ENCODE results near the gene FLT4.

GRCh38 chr5:180598316-180598701 is 51.1 kb downstream of the FLT4 start:
- TF ChIP-seq CTCF (conservative IDR thresholded peaks at IDR 0.05; ENCODE audit: low read depth in 2 of 2) (no peak), POLR2AphosphoS5 (IDR thresholded peaks at IDR 0.05; ENCODE audit: low read depth) (no peak), EZH2 (IDR thresholded peaks at IDR 0.05; ENCODE audit: low read depth, unreplicated experiment) (no peak), ZNF114 (CRISPR knock-in tag; IDR thresholded peaks at IDR 0.05) (no peak), ZNF331 (CRISPR knock-in tag; IDR thresholded peaks at IDR 0.05; ENCODE audit: low read depth) (no peak), ETS1 (IDR thresholded peaks at IDR 0.05) (no peak), EZH2phosphoT487 (IDR thresholded peaks at IDR 0.05; ENCODE audit: unreplicated experiment) (no peak), CREB1 (CRISPR knock-in tag; IDR thresholded peaks at IDR 0.05; ENCODE audit: low read depth) (no peak), JUNB (IDR thresholded peaks at IDR 0.05; ENCODE audit: unreplicated experiment) (no peak), NANOG (IDR thresholded peaks at IDR 0.05; ENCODE audit: borderline replicate concordance) (no peak)
- TF ChIP-seq, protein P1, sequence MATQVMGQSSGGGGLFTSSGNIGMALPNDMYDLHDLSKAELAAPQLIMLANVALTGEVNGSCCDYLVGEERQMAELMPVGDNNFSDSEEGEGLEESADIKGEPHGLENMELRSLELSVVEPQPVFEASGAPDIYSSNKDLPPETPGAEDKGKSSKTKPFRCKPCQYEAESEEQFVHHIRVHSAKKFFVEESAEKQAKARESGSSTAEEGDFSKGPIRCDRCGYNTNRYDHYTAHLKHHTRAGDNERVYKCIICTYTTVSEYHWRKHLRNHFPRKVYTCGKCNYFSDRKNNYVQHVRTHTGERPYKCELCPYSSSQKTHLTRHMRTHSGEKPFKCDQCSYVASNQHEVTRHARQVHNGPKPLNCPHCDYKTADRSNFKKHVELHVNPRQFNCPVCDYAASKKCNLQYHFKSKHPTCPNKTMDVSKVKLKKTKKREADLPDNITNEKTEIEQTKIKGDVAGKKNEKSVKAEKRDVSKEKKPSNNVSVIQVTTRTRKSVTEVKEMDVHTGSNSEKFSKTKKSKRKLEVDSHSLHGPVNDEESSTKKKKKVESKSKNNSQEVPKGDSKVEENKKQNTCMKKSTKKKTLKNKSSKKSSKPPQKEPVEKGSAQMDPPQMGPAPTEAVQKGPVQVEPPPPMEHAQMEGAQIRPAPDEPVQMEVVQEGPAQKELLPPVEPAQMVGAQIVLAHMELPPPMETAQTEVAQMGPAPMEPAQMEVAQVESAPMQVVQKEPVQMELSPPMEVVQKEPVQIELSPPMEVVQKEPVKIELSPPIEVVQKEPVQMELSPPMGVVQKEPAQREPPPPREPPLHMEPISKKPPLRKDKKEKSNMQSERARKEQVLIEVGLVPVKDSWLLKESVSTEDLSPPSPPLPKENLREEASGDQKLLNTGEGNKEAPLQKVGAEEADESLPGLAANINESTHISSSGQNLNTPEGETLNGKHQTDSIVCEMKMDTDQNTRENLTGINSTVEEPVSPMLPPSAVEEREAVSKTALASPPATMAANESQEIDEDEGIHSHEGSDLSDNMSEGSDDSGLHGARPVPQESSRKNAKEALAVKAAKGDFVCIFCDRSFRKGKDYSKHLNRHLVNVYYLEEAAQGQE (IDR thresholded peaks at IDR 0.05; ENCODE audit: unreplicated experiment), result no peak
- TF ChIP-seq, protein P2, sequence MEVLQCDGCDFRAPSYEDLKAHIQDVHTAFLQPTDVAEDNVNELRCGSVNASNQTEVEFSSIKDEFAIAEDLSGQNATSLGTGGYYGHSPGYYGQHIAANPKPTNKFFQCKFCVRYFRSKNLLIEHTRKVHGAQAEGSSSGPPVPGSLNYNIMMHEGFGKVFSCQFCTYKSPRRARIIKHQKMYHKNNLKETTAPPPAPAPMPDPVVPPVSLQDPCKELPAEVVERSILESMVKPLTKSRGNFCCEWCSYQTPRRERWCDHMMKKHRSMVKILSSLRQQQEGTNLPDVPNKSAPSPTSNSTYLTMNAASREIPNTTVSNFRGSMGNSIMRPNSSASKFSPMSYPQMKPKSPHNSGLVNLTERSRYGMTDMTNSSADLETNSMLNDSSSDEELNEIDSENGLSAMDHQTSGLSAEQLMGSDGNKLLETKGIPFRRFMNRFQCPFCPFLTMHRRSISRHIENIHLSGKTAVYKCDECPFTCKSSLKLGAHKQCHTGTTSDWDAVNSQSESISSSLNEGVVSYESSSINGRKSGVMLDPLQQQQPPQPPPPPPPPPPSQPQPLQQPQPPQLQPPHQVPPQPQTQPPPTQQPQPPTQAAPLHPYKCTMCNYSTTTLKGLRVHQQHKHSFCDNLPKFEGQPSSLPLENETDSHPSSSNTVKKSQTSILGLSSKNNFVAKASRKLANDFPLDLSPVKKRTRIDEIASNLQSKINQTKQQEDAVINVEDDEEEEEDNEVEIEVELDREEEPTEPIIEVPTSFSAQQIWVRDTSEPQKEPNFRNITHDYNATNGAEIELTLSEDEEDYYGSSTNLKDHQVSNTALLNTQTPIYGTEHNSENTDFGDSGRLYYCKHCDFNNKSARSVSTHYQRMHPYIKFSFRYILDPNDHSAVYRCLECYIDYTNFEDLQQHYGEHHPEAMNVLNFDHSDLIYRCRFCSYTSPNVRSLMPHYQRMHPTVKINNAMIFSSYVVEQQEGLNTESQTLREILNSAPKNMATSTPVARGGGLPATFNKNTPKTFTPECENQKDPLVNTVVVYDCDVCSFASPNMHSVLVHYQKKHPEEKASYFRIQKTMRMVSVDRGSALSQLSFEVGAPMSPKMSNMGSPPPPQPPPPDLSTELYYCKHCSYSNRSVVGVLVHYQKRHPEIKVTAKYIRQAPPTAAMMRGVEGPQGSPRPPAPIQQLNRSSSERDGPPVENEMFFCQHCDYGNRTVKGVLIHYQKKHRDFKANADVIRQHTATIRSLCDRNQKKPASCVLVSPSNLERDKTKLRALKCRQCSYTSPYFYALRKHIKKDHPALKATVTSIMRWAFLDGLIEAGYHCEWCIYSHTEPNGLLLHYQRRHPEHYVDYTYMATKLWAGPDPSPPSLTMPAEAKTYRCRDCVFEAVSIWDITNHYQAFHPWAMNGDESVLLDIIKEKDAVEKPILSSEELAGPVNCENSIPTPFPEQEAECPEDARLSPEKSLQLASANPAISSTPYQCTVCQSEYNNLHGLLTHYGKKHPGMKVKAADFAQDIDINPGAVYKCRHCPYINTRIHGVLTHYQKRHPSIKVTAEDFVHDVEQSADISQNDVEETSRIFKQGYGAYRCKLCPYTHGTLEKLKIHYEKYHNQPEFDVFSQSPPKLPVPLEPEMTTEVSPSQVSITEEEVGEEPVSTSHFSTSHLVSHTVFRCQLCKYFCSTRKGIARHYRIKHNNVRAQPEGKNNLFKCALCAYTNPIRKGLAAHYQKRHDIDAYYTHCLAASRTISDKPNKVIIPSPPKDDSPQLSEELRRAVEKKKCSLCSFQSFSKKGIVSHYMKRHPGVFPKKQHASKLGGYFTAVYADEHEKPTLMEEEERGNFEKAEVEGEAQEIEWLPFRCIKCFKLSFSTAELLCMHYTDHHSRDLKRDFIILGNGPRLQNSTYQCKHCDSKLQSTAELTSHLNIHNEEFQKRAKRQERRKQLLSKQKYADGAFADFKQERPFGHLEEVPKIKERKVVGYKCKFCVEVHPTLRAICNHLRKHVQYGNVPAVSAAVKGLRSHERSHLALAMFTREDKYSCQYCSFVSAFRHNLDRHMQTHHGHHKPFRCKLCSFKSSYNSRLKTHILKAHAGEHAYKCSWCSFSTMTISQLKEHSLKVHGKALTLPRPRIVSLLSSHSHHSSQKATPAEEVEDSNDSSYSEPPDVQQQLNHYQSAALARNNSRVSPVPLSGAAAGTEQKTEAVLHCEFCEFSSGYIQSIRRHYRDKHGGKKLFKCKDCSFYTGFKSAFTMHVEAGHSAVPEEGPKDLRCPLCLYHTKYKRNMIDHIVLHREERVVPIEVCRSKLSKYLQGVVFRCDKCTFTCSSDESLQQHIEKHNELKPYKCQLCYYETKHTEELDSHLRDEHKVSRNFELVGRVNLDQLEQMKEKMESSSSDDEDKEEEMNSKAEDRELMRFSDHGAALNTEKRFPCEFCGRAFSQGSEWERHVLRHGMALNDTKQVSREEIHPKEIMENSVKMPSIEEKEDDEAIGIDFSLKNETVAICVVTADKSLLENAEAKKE (CRISPR knock-in tag; IDR thresholded peaks at IDR 0.05), result no peak
